GM12878 (cell line): ENCODE measurements around the gene TAS2R60. TPM values are rescaled to one million over a fixed set of nuclear protein-coding genes. Genes with fewer than 3 reads are reported as not detected.
A peak's percentile ranks its signal among the peaks of the same experiment; 100 is the strongest.

ENCODE experiments used
- ATAC-seq: fragments of 200-7000 bp; cut with Tn5 transposase; 3 replicates; pipeline ENCODE4 v1.9.1; 2020; ENCODE audit warnings: mild to moderate bottlenecking, moderate library complexity
- BruUV-seq: library from RNA; stranded (reverse); fragments of 400-500 nt; replicated peaks from 2 replicates; lab custom pipeline; 2021; lab: Mats Ljungman, UMichigan
- CTCF ChIA-PET: fragments of 300-600 bp; sonication (Branson Sonifier 250); formaldehyde crosslinking; extraction: SDS; loops from one replicate; lab custom pipeline; 2021; ENCODE audit warnings: inconsistent platforms; lab: Yijun Ruan, JAX
- POLR2A ChIA-PET: fragments of 350-600 bp; formaldehyde crosslinking; extraction: SDS; loops from one replicate; lab custom pipeline; 2021; ENCODE audit warnings: inconsistent platforms; lab: Charles Lee
- RAD21 ChIA-PET: fragments of 300-600 bp; sonication (Branson Sonifier 250); formaldehyde crosslinking; loops from one replicate; lab custom pipeline; 2023; ENCODE audit warnings: antibody characterized with exemption; ENCODE audit not compliant: unreplicated experiment; lab: Charles Lee
- SMC1A ChIA-PET: fragments of 300-600 bp; sonication (Branson Sonifier 250); formaldehyde crosslinking; loops from one replicate; lab custom pipeline; 2023; ENCODE audit not compliant: unreplicated experiment, uncharacterized antibody; lab: Charles Lee
- DNase-seq: peaks from one replicate; pipeline ENCODE4 v3.0.0-alpha.2; 2011; ENCODE audit warnings: low read depth, low spot score
- FAIRE-seq: peaks from 3 replicates; lab custom pipeline; 2011; peaks lifted over from hg19 to GRCh38; lab: Jason Lieb, UNC
- H2AFZ ChIP-seq: 2 replicates; pipeline ENCODE4 v1.6.0; 2011; ENCODE audit warnings: low read depth, low read length, control low read depth; ENCODE audit not compliant: control insufficient read depth
- H3K27ac ChIP-seq: 2 replicates; pipeline ENCODE4 v1.5.1; 2011; ENCODE audit warnings: control low read depth; ENCODE audit not compliant: control insufficient read depth, insufficient read depth
- H3K27me3 ChIP-seq, 2 experiments: replicated peaks in 1 of 2; 2 replicates each; pipeline versions ENCODE4 v1.6.0 to v1.6.1; 2011; ENCODE audit warnings: low read length in 1 of 2; ENCODE audit not compliant: control insufficient read depth in 2 of 2, insufficient read depth in 2 of 2
- H3K36me3 ChIP-seq, 2 experiments: 2 replicates each; pipeline ENCODE4 v1.5.1; 2011; ENCODE audit warnings: low read length in 1 of 2; ENCODE audit not compliant: control insufficient read depth in 2 of 2, insufficient read depth in 2 of 2
- H3K4me1 ChIP-seq: 2 replicates; pipeline ENCODE4 v1.6.1; 2011; ENCODE audit warnings: mild to moderate bottlenecking, low read length, moderate library complexity, mixed read lengths; ENCODE audit not compliant: control insufficient read depth, insufficient read depth
- H3K4me2 ChIP-seq: 2 replicates; pipeline ENCODE4 v1.6.0; 2011; ENCODE audit warnings: control low read depth; ENCODE audit not compliant: control insufficient read depth, insufficient read depth
- H3K4me3 ChIP-seq: fragments of 200-600 bp; sonication (generic); 2 replicates; pipeline ENCODE4 v1.5.1; 2016
- H3K79me2 ChIP-seq: 2 replicates; pipeline ENCODE4 v1.6.0; 2011; ENCODE audit warnings: low read length; ENCODE audit not compliant: control insufficient read depth, insufficient read depth
- H3K9ac ChIP-seq: 2 replicates; pipeline ENCODE4 v1.8.0; 2011; ENCODE audit warnings: low read length, control low read depth, mixed read lengths; ENCODE audit not compliant: control insufficient read depth, insufficient read depth
- H3K9me3 ChIP-seq: replicated peaks from 3 replicates; pipeline ENCODE4 v1.5.1; 2011; ENCODE audit warnings: mild to moderate bottlenecking, low read length; ENCODE audit not compliant: control insufficient read depth, insufficient read depth
- H4K20me1 ChIP-seq: 2 replicates; pipeline ENCODE4 v1.6.0; 2011; ENCODE audit not compliant: control insufficient read depth, insufficient read depth
- BCL11A ChIP-seq: IDR thresholded peaks from 2 replicates; pipeline ENCODE4 v1.6.1; 2011; ENCODE audit warnings: low read depth, low read length
- CREM ChIP-seq: IDR thresholded peaks from 2 replicates; pipeline ENCODE4 v1.6.1; 2014; ENCODE audit warnings: antibody characterized with exemption, low read depth
- EED ChIP-seq: sonication (generic); IDR thresholded peaks from 2 replicates; pipeline ENCODE4 v1.6.1; 2016; ENCODE audit warnings: antibody characterized with exemption, low read depth
- EP300 ChIP-seq, 2 experiments: fragments of 150-350 bp in 1 of 2; IDR thresholded peaks; 2 replicates each; pipeline ENCODE4 v1.6.1; 2011 to 2012; ENCODE audit warnings: low read depth in 2 of 2, low read length in 2 of 2, borderline replicate concordance in 1 of 2, improper control_type of control experiment in 1 of 2, inconsistent platforms in 1 of 2; ENCODE audit not compliant: control insufficient read depth in 1 of 2
- JUND ChIP-seq: IDR thresholded peaks from 2 replicates; pipeline ENCODE4 v1.6.1; 2012; ENCODE audit warnings: low read depth, mild to moderate bottlenecking, low read length, improper control_type of control experiment, moderate library complexity
- MTA3 ChIP-seq: IDR thresholded peaks from 2 replicates; pipeline ENCODE4 v1.6.1; 2012; ENCODE audit warnings: low read length, inconsistent platforms, borderline replicate concordance
- PAX8 ChIP-seq: fragments of 450-650 bp; IDR thresholded peaks from 2 replicates; pipeline ENCODE4 v1.6.1; 2017; ENCODE audit warnings: mild to moderate bottlenecking, moderate library complexity
- SMC3 ChIP-seq: IDR thresholded peaks from 2 replicates; pipeline ENCODE4 v1.6.1; 2011; ENCODE audit warnings: low read length, improper control_type of control experiment, borderline replicate concordance
- SRF ChIP-seq, 2 experiments: IDR thresholded peaks; 2 replicates each; pipeline ENCODE4 v1.6.1; 2011; ENCODE audit warnings: low read depth in 2 of 2, low read length in 2 of 2, mild to moderate bottlenecking in 1 of 2, moderate library complexity in 1 of 2
- SUPT20H ChIP-seq: IDR thresholded peaks from 2 replicates; pipeline ENCODE4 v1.6.1; 2011; ENCODE audit warnings: low read depth, mild to moderate bottlenecking, low read length, moderate library complexity, borderline replicate concordance; ENCODE audit not compliant: control insufficient read depth
- ZBED1 ChIP-seq: IDR thresholded peaks from 2 replicates; pipeline ENCODE4 v1.6.1; 2016; ENCODE audit warnings: borderline replicate concordance
- ZNF622 ChIP-seq: fragments of 450-650 bp; IDR thresholded peaks from 2 replicates; pipeline ENCODE4 v1.6.1; 2017; ENCODE audit warnings: mild to moderate bottlenecking, inconsistent platforms
- WGBS: methylation state at CpG from one replicate; pipeline ENCODE4 v1.1.6; 2016; ENCODE audit warnings: low lambda C conversion rate; ENCODE audit not compliant: insufficient replicate concordance, insufficient coverage; ENCODE audit errors: missing lambda C conversion rate; 5-methylcytosine and 5-hydroxymethylcytosine counted together
- in situ Hi-C: fragments of 300-500 bp; cut with MboI; formaldehyde crosslinking; loops from 9 replicates; pipeline ENCODE4 v1.14.3; 2018; ENCODE audit warnings: mixed read lengths
- intact Hi-C: fragments of 100-400 bp; cut with micrococcal nuclease; formaldehyde crosslinking; loops from one replicate; pipeline ENCODE4 v1.14.2; 2022; ENCODE audit not compliant: unreplicated experiment
- polyA plus RNA-seq, 11 experiments: library from polyadenylated mRNA; depleted of rRNA in 4 of 11; unstranded in 6 of 11; stranded (reverse) in 5 of 11; fragments of >200 nt; fragmentation: Nextera tagmentation in 4 of 11; fragmentation: Illumina TruSeq in 1 of 11; extraction: Ambion mirVana in 4 of 11; extraction: Trizol in 1 of 11; gene quantifications; 1 replicate in 1 of 11; 2 replicates in 10 of 11; pipeline versions ENCODE4 v1.2.1 to v1.2.3, GENCODE V29; 2011 to 2016; ENCODE audit warnings: inconsistent platforms in 2 of 11, missing spikeins in 2 of 11, low read depth in 1 of 11
- total RNA-seq, 4 experiments: library from RNA; depleted of rRNA in 3 of 4; stranded (reverse); fragments of >200 nt in 3 of 4; fragmentation: Illumina TruSeq in 1 of 4; extraction: Trizol in 1 of 4; gene quantifications; 2 replicates each; pipeline versions ENCODE4 v1.2.1 to v1.2.3, GENCODE V29; 2013 to 2021
- TF ChIP-seq, protein P1 (sequence below): fragments of 450-650 bp; IDR thresholded peaks from 2 replicates; pipeline ENCODE4 v1.6.1; 2017; ENCODE audit warnings: mild to moderate bottlenecking, moderate library complexity

Gene TAS2R60
- total and polyA plus RNA-seq, 10 of the 15 experiments (the other 5 are each of a cell fraction or from before 2014, with no cell fraction given): not detected

DNA sequence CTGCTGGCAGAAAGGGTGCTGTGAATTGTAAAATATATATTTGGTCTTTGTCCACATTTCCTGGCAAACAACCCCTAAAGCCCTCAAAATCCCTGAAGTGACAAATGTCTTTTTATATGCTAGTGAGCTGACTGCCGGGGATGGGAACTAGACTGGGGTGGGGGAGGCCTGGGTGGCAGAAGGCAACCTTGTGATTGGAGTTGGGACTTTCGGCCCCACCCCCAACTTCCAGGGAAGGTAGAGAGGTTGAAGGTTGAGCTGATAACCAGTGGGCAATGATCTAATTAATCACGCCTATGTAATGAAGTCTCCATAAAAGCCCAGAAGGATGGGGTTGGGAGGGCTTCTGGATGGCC, 37.3 kb upstream of the TAS2R60 start (continued):
- TF ChIP-seq EP300 (IDR thresholded peaks at IDR 0.05; ENCODE audit: borderline replicate concordance in 1 of 2, control insufficient read depth in 1 of 2, low read depth in 2 of 2, low read length in 2 of 2) (no peak), EED (no peak), PAX8 (no peak), BCL11A (no peak)

DNA sequence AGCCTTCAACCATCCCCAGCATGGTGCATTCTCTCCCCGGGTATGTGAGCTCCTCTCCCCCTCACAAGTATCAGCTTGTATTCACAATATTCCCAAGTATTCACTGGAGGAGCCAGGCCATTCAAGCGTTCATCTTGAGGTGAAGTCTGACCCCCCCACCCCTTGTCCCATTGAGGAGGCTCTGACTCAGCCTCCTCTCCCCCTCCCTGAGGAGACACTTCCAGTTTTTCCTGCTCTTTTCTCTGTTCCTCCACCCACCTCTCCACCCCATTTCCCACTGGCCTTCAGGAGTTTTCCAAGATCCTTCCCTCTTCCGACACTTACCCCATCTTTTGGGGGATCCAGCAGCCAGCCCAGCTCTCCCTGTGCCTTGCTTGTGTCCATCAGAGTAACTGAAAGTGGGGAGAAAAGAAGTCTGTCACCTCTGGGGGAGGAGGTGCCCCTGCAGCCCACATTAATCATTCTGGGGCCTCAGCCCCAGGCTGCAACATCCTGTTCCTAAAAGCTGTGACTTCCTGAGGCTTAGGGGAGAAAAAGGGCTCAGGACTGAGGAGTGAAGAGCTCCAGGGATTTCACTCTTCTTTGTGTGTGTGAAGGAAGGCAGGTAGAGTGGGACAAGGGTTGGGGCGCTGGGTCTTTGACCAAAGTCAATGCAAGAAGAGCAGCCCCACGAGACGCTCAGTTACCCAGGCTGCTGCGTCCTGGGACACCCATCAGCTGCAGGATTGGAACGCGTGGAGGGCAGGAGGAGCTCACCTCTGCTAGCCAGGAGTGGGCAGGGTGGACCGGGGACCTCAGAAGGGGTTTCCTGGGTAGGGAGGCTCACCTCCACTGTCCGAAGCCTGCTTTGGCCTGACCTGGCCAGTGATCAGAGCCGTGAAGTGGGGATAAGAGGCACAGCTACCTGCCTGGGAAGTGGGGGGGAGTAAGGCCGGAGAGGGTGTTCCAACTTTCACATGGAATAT, 35.7 kb upstream of the TAS2R60 start:
- no peaks in the 10 kb centered on the region for H3K9me3 ChIP-seq
- H3K79me2 ChIP-seq: no peaks in the 10 kb centered on the region
- CTCF ChIA-PET: interaction anchor here (0.8 to 4.4 kb wide), 4 partner anchors 8 to 408 kb away, joined by 3 to 27 read pairs (median 4); no protein-coding TSS in a partner anchor
- RAD21 ChIA-PET: interaction anchor here (0.5 to 2.2 kb wide), 4 partner anchors 8 to 167 kb away, joined by 3 to 8 read pairs (median 3); no protein-coding TSS in a partner anchor
- POLR2A ChIA-PET: no interaction called here
- SMC1A ChIA-PET: interaction anchor here (1.3 to 2.3 kb wide), 4 partner anchors 8 to 167 kb away, joined by 3 to 11 read pairs (median 5); no protein-coding TSS in a partner anchor
- no peak for TF ChIP-seq MTA3
- TF ChIP-seq SMC3: no peak
- no peak for TF ChIP-seq JUND
- no peak for TF ChIP-seq SRF (IDR thresholded peaks at IDR 0.05; ENCODE audit: low read depth in 2 of 2, low read length in 2 of 2)
- TF ChIP-seq CREM: no peak
- TF ChIP-seq ZNF622: no peak
- TF ChIP-seq, protein P1, sequence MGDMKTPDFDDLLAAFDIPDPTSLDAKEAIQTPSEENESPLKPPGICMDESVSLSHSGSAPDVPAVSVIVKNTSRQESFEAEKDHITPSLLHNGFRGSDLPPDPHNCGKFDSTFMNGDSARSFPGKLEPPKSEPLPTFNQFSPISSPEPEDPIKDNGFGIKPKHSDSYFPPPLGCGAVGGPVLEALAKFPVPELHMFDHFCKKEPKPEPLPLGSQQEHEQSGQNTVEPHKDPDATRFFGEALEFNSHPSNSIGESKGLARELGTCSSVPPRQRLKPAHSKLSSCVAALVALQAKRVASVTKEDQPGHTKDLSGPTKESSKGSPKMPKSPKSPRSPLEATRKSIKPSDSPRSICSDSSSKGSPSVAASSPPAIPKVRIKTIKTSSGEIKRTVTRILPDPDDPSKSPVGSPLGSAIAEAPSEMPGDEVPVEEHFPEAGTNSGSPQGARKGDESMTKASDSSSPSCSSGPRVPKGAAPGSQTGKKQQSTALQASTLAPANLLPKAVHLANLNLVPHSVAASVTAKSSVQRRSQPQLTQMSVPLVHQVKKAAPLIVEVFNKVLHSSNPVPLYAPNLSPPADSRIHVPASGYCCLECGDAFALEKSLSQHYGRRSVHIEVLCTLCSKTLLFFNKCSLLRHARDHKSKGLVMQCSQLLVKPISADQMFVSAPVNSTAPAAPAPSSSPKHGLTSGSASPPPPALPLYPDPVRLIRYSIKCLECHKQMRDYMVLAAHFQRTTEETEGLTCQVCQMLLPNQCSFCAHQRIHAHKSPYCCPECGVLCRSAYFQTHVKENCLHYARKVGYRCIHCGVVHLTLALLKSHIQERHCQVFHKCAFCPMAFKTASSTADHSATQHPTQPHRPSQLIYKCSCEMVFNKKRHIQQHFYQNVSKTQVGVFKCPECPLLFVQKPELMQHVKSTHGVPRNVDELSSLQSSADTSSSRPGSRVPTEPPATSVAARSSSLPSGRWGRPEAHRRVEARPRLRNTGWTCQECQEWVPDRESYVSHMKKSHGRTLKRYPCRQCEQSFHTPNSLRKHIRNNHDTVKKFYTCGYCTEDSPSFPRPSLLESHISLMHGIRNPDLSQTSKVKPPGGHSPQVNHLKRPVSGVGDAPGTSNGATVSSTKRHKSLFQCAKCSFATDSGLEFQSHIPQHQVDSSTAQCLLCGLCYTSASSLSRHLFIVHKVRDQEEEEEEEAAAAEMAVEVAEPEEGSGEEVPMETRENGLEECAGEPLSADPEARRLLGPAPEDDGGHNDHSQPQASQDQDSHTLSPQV: no peak
- TF ChIP-seq ZBED1: no peak
- TF ChIP-seq SUPT20H: no peak
- H4K20me1 ChIP-seq: no peaks in the 10 kb centered on the region
- 11% methylated on average over 13 of the region's 13 CpGs for WGBS
- peaks cover 3% of the 10 kb centered on the region for H3K4me1 ChIP-seq
- DNase-seq (no peak), FAIRE-seq (no peak), ATAC-seq (peak; percentile 32)
- no peak overlapping the region for H3K27ac ChIP-seq
- no TSS peak for BruUV-seq
- no peaks in the 10 kb centered on the region for H3K36me3 ChIP-seq
- H3K4me3 ChIP-seq: no peak overlapping the region
- H3K4me2 ChIP-seq: no peak overlapping the region
- intact Hi-C loops: no loop called here
- no peak overlapping the region for H3K9ac ChIP-seq
- no peak overlapping the region for H2AFZ ChIP-seq
- H3K27me3 ChIP-seq: peaks cover 0 to 4% of the 10 kb centered on the region in 2 experiments; a peak in 2 of 4 replicates
- in situ Hi-C loops: no loop called here
